ENCODE data around the gene CCDC124. TPM values are rescaled to one million over a fixed set of nuclear protein-coding genes. Genes with fewer than 3 reads are reported as not detected.

Gene CCDC124
- polyA plus RNA-seq, 1 donor (not counting 4 experiments of a cell fraction or from before 2014, with no cell fraction given), result 58.7 TPM

DNA sequence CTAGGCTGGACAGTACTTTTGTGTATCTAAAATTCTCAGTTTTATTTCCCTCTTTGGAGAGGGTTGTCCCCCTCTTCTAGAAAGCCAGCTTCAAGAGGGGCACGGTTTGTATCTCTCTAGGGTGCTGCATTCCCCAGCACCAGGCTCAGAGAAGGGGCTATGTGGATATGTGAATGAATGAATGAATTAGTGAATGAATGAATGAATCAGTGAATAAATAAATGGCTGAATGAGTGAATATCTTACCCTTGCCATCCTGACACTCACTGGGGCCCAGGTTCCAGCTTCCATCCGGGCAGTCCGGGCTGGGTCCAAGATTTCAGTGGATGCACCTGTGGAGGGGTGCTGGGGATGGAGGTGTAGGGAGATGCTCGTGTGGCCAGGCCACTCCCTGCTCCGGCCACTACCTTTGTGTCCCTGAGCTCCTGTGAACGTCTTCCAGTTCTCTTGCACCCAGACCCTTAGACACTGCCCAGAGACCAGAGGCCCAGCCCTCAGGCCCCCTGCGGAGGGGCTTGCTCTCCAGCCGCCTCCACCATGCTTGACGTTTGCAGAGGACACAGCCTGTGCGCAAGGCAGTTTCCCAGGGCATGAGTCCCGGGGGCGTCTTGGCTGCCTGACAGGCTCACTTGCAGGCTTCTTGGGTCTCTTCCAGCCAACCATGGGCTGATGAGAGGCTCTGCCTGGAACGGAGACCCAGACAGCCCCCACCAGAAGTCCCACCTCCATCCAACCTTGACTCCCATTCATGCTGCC is 31.3 kb downstream of the CCDC124 start:
- peaks cover 37% of the 10 kb centered on the region for H3K27me3 ChIP-seq (ENCODE audit: control insufficient read depth, extremely low read depth, insufficient read depth, low read length)
- no peaks in the 10 kb centered on the region for H3K9me3 ChIP-seq (ENCODE audit: control insufficient read depth, low read depth, low read length)
- H3K79me2 ChIP-seq (ENCODE audit: control insufficient read depth, insufficient read depth, low read length), result no peaks in the 10 kb centered on the region
- H3K9ac ChIP-seq (ENCODE audit: control insufficient read depth, extremely low read depth, insufficient read depth, low read length), result no peak overlapping the region
- dilution Hi-C loops (cut with MboI; ENCODE audit: extremely low pct_ligation_motif_present, low sequenced_read_pairs), result no loop called here
- H4K20me1 ChIP-seq (ENCODE audit: control insufficient read depth, extremely low read depth, insufficient read depth, low read length), result no peaks in the 10 kb centered on the region
- no peak overlapping the region for H3K4me2 ChIP-seq (ENCODE audit: control insufficient read depth, extremely low read depth, insufficient read depth, low read depth, low read length)
- no peak overlapping the region for H3K4me3 ChIP-seq (ENCODE audit: control insufficient read depth in 2 of 3, extremely low read depth in 1 of 3, insufficient read depth in 2 of 3, low read depth in 1 of 3, low read length in 3 of 3)
- no peaks in the 10 kb centered on the region for H3K4me1 ChIP-seq (ENCODE audit: control insufficient read depth, extremely low read depth, insufficient read depth, low read length)
- DNase-seq (ENCODE audit: low read depth, low spot score) (no peak), FAIRE-seq (no peak)
- H2AFZ ChIP-seq (ENCODE audit: control insufficient read depth, low read length), result no peak overlapping the region
- no peaks in the 10 kb centered on the region for H3K9me1 ChIP-seq (ENCODE audit: control insufficient read depth, extremely low read depth, insufficient read depth, low read length)
- no peak for TF ChIP-seq EZH2 (IDR thresholded peaks at IDR 0.05; ENCODE audit: low read length)
- H3K27ac ChIP-seq (ENCODE audit: control insufficient read depth, insufficient read depth, low read length), result no peak overlapping the region
- H3K36me3 ChIP-seq (ENCODE audit: control insufficient read depth in 2 of 2, extremely low read depth in 1 of 2, insufficient read depth in 2 of 2, low read length in 2 of 2), result no peaks in the 10 kb centered on the region

- H3K9ac ChIP-seq (ENCODE audit: control insufficient read depth, extremely low read depth, insufficient read depth, low read length), result no peak overlapping the region
- no peak overlapping the region for H2AFZ ChIP-seq (ENCODE audit: control insufficient read depth, low read length)
- no peak overlapping the region for H3K4me2 ChIP-seq (ENCODE audit: control insufficient read depth, extremely low read depth, insufficient read depth, low read depth, low read length)
- peaks cover 37% of the 10 kb centered on the region for H3K27me3 ChIP-seq (ENCODE audit: control insufficient read depth, extremely low read depth, insufficient read depth, low read length)
- no peak for FAIRE-seq
- dilution Hi-C loops (cut with MboI; ENCODE audit: extremely low pct_ligation_motif_present, low sequenced_read_pairs), result no loop called here
- H3K9me1 ChIP-seq (ENCODE audit: control insufficient read depth, extremely low read depth, insufficient read depth, low read length), result no peaks in the 10 kb centered on the region
- H3K27ac ChIP-seq (ENCODE audit: control insufficient read depth, insufficient read depth, low read length), result no peak overlapping the region
- H3K36me3 ChIP-seq (ENCODE audit: control insufficient read depth in 2 of 2, extremely low read depth in 1 of 2, insufficient read depth in 2 of 2, low read length in 2 of 2), result no peaks in the 10 kb centered on the region
- no peak overlapping the region for H3K4me3 ChIP-seq (ENCODE audit: control insufficient read depth in 2 of 3, extremely low read depth in 1 of 3, insufficient read depth in 2 of 3, low read depth in 1 of 3, low read length in 3 of 3)
- no peaks in the 10 kb centered on the region for H4K20me1 ChIP-seq (ENCODE audit: control insufficient read depth, extremely low read depth, insufficient read depth, low read length)
- no peaks in the 10 kb centered on the region for H3K9me3 ChIP-seq (ENCODE audit: control insufficient read depth, low read depth, low read length)
- H3K4me1 ChIP-seq (ENCODE audit: control insufficient read depth, extremely low read depth, insufficient read depth, low read length), result no peaks in the 10 kb centered on the region
- no peak for TF ChIP-seq EZH2 (IDR thresholded peaks at IDR 0.05; ENCODE audit: low read length)
- TF ChIP-seq CTCF (optimal IDR thresholded peaks at IDR 0.05 in 1 of 3, IDR thresholded peaks at IDR 0.05 in 1 of 3, conservative IDR thresholded peaks at IDR 0.05 in 1 of 3; ENCODE audit: extremely low read depth in 1 of 3, insufficient read depth in 2 of 3, low read length in 3 of 3), result no peak
- no peaks in the 10 kb centered on the region for H3K79me2 ChIP-seq (ENCODE audit: control insufficient read depth, insufficient read depth, low read length)
- no peak for DNase-seq (ENCODE audit: low read depth, low spot score)
Measured at GRCh38 chr19:17965370-17966128, 32.7 kb downstream of the CCDC124 start.
